ENCODE results near the gene CTRL.
"Not testable (repeated sequence)": the region's sequence is repeated elsewhere in the genome, so short reads cannot be mapped to it uniquely, and the experiment has no call there.

Gene CTRL

DNA sequence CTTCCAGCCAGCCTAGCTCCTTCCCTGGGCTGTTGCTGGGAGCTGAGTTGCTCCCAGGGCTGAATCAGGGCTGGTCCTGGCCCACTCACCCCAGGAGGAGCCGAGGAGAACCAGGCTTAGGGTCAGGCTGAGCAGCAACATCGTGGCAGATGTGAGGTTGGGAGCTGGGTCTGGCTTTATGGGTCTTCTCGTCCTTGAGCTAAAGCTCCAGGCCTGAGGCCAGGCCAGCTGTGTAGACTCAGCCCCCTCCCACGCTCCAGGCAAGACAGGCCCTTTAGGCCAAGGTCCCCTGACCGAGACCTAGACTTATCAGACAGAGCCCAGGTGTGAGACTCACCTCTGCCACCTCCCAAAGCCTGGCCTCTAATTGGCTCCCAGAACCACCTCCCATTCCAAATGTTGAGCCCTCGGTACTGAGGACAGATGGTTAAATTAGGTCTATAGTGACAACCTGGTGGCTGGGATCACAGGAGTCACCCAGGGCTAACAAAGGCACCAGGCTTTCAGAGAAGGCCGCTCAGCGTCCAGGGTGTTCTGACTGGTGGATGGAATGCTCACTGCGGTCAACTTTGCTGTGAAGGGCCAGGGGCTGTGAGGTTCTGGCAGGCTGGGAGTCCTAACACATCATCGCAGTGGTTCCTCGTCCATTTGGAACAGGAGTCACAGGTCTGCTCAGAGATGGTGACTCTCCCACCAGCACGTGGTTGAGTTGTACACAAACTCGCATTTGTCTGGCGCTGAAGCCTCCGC is at the start of gene CTRL:
TSS of gene CTRL (minus strand) at position 151 of the 750 bp plus-strand sequence. CDS start at position 141, 10 bp downstream.
- DNase-seq (ENCODE audit: low spot score): no peak

DNA sequence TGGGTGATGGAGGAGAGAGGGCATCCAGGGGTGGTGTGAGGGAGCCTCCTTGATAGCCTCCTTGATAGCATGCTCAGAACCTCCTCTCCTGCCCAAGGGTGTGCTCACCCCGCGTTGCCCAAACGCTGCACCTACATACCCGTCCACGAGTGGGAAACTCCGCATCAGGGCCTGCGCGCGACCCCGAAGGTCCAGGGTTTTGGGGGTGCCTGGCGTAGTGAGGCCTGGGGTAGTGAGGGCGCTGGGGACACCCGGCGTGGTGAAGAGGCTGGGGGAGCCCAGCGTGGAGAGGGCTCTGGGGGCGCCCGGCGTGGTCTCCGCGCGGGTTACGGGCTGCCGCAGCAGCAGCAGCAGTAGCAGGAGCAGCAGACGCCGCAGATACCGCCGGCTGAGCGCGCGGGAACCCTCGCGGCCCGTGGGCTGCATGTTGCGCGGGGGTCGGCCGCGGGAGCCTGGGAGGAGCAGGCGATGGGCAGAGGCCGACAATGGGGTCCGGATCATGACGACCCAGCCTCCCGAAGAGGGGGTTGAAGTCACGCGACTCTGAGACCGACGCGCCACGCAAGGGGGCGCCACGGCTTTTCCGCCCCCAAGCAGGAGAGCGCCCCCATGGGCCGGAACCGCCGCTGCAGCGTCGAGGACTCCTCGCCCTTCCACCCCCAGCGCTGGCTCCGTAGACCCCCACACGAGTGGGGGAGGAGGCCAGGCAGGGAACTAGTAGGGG is 48.5 kb upstream of the CTRL start, which contains the start of gene DPEP3:
TSS of gene DPEP3 (minus strand) at position 545 of the 724 bp plus-strand sequence. CDS start at position 426, 119 bp downstream.
- DNase-seq (ENCODE audit: low spot score): no peak

DNA sequence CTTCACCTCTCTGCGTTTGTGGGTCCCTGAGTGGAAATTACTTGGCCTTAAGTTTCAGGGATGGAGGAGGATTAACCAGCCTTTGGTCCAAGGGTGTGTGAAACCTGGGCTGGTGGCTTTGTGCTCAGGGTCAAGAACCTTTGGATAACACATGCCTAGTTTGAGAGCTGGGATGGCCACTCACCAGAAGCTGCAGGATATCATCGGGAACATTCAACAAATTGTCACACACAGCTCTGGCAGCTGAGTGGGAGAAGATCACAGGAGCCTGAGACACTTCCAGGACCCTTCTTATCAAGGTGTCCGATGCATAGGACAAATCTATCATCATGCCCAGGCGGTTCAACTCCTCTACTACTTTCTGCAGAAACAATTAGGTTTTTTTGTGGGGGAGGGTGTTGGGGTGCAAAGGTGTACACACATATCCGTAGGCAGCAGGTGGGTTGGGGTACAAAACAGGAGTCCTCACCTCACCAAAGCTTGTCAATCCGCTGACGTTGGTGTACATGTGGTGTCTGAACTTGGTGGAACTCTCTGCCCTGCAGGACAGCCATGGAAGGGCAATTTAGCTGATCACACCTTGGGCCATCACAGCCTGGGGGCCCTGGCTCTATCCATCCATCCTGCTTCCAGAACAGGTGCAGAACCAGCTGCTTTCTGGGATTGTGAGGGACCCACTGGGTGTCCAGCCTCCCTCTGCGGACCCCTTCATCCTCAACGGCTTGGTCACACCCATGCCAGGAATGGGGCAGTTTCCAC is 46.0 kb upstream of the CTRL start:
- DNase-seq (ENCODE audit: low spot score): no peak

DNA sequence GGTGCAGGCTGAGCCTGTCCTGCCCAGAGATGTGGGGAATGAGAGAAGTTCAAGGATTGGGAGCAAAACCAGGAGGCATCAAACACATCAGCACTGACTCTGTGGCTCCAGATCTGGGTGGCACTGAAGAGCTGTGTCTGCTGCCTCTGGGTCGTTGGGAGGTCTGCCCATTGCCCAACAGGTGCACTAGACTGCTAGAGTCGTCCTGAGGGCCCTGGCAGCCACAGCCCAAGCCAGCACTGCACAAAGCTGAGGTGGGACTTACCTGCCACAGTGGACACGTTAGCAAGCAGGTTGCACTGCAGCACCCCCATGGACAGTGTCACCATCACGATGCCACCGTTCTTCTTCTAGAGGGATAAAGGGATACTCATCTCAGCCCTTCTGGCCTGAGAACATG is 45.3 kb upstream of the CTRL start:
- no peak for DNase-seq (ENCODE audit: low spot score)

DNA sequence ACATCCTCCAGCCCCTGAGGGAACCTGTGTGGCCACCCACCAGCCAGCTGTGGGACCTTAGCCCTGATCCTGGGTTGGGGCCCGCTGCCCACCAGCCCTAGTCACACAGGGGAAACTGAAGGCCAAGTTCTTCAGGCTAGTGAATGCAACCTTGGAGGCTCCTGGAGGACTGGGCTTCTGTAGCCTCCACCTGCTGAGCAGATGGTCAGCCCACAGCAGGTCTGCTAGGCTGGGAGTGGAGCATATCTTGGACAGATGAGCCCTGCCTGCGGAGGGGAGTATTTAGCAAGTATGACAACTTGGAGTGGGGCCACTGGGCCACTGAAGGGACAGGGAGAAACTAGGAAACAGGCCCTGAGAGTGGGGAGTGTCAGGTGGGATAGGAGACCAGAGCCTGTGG is 44.5 kb upstream of the CTRL start:
- DNase-seq (ENCODE audit: low spot score): no peak

DNA sequence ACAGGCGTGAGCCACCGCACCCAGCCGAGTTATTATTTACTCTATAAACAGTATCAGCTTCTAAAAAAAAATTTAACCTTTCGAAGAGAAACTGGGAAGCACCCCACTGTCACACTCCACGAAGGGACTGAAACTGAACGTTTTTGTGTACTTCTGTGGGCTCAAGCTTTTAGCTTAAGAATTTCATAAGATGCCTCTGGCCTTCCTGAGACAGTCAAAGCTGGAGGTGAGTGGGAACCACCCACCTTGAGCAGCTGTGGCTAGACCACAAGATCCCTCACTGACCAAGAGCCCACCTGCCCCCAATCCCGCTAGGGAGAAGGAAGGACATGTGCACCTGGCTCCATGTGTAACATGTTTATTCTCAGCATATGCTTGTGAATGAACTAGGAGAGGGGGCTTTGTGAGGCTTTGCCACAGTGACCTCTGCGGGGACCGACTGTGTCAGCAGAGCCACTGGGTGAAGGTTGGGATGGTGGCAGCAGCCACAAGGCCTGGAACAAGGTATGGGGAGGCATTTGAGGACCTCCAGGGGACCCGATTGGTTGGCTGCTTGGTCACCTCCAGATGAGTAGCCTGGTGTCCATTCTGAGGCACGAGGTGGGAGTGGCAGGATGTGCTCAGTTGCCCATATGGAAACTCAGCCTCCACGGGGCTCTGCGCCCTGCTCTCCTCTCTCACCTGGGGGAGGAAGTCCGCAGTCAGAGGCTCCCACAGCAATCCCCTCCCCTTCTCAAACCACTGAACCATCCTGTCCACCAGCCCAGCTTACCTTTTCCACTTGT is 43.9 kb upstream of the CTRL start:
- no peak for DNase-seq (ENCODE audit: low spot score)

DNA sequence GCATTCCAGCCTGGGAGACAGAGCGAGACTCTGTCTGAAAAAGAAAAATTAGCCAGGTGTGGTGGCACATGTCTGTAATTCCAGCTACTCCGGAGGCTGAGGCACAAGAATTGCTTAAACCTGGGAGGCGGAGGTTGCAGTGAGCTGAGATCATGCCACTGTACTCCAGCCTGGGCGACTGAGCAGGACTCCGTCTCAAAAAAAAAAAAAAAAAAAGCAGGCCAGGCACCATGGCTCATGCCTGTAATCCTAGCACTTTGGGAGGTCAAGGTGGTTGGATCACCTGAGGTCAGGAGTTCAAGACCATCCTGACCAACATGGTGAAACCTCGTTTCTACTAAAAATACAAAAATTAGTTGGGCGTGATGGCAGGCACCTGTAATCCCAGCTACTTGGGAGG is 40.6 kb upstream of the CTRL start:
- DNase-seq (ENCODE audit: low spot score): not testable (repeated sequence)

DNA sequence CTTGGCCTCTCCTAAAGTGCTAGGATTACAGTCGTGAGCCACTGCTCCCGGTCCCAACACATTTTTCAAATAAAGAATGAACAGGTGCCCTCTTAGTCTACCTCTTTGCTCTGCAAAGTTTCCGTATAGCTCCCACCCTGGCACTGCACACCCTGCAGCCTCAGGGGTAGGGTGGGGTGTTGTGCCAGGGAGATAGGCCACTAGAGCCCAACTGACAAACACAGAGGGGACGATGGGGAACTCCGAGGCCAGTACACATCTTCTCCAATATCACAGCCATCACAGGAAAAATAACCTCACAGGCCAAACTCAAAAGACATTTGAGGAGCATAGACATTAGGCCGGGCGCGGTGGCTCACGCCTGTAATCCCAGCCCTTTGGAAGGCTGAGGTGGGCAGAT is 39.4 kb upstream of the CTRL start:
- DNase-seq (ENCODE audit: low spot score): no peak

DNA sequence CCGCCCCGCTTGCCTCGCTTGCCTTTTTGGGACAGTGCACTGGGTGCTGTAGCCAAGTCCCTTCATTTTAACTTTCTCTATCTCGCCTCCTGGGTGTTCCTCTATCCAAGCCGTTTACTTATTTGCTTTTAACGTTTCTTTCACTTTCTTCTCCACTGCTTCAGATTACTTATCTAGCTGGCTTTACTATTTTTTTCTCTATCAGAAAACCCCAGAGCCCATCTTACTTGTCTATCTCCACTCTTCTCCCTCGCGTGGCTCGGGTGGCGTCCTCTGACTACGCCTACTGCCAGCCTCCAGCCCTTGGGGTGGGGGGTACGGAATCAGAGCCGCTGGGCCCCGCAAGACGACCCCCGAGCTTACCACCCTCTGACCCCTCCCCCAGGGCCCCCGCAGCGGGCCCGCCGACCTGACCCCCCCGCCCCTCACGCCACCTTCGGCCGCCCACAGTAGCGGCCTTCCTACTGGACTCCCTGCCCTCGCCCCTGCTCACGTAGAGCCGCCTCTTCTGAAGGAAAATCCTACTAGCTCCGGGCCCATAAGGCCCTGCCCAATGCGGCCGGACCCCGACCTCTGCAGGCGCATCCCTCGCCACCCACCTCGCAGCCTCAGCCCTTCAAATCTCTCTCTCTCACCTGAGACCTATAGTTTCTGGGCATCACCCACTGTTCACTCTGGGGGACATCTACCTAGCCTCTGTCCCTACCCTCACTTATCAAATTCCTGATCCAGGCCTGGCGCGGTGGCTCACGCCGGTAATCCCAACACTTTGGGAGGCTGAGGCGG is 37.8 kb upstream of the CTRL start:
- peak; percentile 16 for DNase-seq (ENCODE audit: low spot score)

DNA sequence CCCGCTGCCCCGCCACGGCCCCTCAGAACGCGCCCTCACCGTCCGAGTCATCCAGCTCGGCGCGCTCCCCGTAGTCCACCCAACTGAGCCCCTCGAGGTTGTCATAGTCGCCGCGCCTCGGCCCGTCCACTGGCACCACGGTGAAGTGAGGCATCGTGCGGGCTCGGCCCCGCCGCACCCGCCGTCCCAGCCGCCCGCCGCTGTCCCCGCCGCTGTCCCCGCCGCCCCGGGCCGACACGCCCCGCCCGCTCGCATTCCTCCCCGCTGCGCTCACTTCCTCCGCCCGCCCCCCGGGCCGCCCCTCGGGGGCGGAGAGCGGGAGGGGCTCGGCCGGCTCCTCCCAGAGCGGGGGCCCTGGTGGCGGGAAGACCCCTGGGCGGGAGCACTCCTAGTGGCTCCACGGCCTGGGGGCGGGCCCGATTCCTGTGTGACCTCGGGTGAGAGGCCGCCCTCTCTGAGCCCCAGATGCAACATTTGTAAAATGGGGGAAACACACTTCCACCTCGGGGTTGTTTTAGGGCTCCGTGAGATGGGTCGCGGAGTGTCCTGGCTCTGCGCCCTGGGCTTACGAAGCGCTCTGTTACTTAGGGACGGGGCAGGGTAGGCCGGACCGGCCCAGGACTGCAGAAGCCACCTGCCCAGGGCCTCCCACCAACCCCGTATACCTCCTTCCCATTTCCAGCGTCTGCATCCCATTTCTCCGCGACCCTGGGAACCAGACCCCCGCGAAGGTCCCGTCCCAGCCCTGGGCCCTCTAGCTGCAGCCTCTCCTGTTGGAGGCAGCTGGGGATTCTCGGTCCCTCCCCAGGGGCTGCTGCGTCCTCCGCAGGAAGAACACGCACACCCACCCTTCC is 37.0 kb upstream of the CTRL start, which contains the start of gene SLC12A4:
TSS of gene SLC12A4 (minus strand) at position 238 of the 854 bp plus-strand sequence. CDS start at position 154, 84 bp downstream.
- DNase-seq (ENCODE audit: low spot score): peak; percentile 83

DNA sequence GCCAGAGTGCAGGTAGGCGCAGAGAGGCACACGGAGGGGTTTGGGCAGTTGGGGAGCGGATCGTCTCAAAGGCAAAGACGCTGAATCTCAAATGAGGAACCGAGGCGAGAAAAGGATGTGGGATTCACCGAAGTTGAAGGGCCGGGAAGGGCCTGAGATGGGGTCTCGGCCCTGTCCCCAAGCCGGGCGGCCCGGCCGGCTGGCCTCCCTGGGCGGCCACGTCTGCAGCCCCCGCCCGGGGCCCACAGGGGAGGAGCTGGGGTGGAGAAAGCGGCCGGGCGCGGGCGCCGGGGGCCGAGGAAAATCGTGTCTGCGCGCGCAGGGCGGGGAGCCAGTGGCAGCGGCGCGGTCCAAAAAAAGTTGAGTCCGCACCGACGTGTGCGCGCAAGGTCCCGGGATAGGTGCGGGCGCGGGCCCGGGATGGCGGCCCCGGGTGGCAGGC is 36.3 kb upstream of the CTRL start:
- DNase-seq (ENCODE audit: low spot score): peak; percentile 2

DNA sequence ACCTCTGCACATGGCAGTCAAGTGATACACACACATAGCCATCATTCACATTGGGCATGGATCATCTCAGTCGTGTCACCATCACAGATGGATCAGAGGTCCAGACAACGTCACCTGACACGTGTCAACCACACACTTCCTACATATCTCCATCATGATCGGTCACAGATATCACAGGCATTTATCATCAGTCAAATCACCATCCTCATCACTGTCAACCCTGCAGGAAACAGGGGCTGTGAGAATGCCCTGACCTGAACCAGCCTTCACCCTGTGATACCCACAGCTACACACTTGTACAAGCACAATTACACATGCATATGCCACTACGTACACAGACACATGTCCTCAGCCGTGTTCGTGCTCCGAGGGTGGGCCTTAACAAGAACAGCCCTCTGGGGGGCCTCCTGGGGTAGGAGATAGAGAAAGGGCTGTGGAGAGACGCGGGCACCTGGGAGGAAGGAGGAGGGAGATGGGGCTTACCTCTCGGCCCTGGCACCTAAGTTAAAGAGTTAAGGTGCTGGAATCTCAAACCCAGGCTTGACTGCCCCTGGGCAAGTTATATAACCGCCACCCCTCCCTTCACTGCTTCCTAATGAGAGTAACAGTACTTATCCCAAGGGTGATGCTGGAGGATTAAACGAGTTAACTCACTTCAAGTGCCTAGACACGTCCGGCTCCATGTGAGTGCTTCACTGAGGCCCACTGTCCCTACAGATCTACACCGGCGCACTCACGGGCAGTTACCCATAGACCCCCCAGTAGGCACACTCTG is 35.7 kb upstream of the CTRL start:
- peak; percentile 30 for DNase-seq (ENCODE audit: low spot score)

DNA sequence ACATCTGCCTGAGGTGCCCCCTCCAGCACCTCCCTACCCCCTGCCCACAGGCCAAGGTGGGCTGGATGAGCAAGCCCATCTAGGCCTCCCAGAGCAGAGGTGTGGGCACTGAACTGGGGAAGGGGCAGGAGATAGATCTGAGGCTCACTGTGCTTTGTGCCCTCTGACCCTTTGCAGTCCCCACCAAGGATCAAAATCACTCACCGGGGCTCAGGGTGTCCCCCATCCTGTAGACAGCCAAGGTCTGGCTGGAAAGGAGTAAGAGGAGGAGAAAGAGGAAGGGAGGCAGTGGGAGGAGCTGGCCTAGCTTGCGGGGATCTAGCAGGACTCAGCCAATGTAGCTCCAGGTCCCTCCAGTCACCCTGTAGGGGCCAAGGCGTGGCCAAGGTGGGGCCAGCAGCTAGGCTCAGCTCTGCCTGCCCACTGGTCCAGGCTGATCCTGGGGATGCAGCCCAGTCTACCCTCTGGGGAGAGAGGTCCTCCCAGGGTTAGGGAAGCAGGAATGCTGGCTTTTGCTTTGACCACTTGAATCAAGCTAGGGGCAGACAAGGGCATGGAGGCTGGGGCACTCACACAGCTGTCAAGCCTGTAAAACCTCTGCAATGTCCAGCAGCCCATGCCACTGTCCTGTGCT is 35.0 kb upstream of the CTRL start:
- DNase-seq (ENCODE audit: low spot score): no peak

DNA sequence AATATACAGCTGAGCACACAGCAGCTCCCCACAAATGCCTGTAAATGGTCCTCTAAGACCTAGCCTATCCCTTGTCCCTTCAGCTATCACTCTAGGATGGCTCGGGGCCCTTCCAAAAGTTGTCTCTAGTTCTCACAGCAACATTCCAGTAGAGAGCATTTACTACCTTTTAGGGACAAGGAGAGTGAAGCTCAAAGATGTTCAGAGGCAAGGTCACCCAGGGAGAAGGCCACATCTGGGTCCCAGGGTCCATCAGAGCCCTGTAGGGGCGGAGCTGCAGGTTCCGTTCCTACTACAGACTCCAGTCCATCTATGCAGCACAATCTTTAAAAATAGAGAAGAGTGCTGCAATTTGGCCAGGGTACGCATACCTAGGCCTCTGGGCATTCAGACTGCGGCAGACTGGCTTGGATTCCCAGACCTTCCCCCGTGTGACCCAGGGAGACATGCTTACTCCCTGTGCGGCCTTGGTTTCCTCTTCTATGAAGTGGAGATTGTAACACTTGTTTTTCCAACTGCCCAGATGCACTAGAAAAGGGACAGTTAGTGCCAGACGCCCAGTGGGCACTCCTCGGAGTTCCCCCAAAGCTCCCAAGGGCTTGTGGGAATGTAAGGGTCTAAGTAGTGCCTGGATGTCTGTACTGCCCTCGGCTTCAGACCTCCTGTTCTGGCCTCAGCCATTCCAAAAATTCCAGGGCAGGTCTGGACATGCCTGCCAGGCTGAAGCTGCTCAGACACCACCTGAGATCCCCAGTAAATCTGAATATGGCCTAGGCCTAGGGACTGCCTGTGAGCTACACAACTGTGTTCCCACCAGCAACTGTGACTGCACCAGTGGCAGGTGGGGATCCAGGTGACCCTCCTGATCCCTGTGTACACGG is 34.2 kb upstream of the CTRL start:
- no peak for DNase-seq (ENCODE audit: low spot score)

DNA sequence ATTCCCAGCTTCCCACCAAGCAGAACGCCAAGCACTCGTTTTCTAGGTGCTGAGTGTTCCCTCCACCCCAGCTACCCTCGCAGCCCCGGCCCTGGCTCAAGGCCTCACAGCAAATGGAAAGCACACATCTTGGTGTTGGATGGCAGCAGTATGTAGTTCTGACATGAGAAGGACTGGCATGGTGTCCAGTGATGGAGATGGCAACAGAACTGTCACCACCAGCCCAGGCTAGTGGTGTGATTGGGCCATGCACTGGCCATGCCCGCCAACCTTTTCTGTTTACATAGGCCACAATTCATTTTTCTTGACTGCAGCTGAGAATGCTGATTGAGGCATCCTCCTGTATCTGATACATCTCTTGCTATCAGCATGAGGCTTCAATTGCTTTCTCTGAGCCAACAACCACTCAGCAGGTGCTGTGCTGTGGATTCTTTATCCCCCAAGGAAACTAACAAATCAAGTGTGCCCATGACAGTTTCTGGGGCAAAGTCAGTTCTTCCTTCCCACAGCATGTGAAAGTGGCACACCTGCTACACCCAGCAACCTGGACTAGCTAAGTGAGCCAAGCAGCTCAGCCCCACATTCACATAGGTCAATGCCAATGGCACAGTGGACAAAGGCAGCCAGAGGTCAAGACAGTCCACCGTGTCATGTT is 32.9 kb upstream of the CTRL start:
- no peak for DNase-seq (ENCODE audit: low spot score)

DNA sequence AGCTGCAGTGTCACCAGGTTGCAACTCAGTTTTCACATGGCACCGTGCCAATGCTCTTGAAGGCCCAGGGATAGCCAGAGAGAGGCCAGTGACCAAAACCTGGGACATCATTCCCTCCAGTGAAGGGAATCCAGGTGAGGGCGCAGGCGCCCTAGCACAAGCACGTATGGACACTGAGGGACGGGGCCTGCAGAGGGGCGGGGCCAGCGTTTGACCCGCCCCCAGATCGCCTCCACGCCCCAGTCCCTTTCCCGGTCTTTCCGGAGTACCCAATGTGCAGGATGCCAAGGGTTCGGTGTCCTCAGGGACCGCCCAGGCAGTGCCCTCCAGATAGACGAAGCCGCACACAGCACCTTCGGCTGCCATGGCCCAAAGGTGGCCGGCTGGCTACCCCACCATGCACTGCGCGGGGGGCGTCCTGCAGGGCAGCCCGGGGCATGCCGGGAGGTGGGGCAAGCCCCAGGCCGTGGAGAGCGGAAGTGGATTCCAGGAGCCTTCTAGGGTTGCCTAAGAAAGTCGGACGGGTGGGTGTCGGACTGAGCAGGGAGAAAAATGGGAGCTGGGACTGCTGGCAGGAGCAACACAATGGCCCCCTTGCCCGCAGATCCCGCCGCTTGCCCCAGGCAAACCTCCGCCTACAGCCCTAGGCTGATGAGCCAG is 32.1 kb upstream of the CTRL start:
- no peak for DNase-seq (ENCODE audit: low spot score)

DNA sequence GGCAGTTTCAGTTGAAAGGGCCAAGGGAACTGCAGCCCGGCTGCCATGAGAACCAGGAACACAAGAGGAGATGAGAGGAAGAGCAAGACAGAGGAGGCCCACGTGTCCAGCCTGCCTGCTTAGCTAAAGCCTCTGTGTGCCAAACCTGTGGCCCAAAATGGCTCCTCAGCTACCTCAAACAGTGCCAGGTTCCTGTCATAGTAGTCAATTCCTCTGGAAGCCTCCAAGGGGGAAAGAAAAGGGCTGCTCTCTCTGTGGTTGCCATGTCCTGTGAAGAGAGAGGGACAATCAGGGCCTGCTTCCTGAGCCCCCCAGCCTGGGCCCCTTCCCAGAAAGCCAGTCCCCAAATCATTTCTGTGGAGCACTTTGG is 31.6 kb upstream of the CTRL start:
- no peak for DNase-seq (ENCODE audit: low spot score)
